ENCODE results near the gene KRCC1.

KRCC1 gene

DNA sequence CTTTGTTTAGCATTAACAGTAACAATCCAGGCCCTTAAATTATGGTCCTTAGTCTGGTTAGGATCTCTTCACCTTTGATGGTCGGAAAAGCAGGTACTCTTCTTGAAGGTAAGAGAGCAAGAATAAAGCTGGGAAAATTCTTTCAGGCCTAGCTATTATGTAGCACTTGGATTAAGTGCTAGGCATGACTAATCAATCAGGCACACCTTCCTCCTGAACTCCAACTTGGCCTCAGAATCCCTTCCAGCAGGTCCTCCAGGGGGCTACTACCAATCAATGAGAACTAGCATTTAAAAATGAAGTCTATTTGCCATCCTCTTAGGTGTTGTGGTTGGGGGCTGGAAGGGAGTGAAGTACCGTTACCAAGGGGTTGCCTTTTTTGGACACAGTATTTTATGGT, 15.8 kb upstream of the KRCC1 start:
- no CpG with 5 or more reads among the region's 2 CpGs for WGBS, 2 donors (ENCODE audit: extremely low coverage in 2 of 2, insufficient read length in 2 of 2, insufficient replicate concordance in 1 of 2)
- Histone ChIP-seq H2AK5ac (ENCODE audit: low read depth, low read length) (no peak overlapping the region), H3K79me1 (ENCODE audit: low read depth, low read length) (no peaks in the 10 kb centered on the region), H3K4me3 (ENCODE audit: low read length in 2 of 2) (no peak overlapping the region), H3K9ac (ENCODE audit: low read depth, low read length, poor library complexity) (no peak overlapping the region), H3K9me3 (replicated peaks in 1 of 2; ENCODE audit: control insufficient read depth in 2 of 2, insufficient read depth in 1 of 2, low read depth in 1 of 2, low read length in 2 of 2) (no peaks in the 10 kb centered on the region), H3K4me1 (ENCODE audit: control insufficient read depth in 2 of 2, insufficient read depth in 1 of 2, low read depth in 1 of 2, low read length in 2 of 2) (peaks cover 0 to 5% of the 10 kb centered on the region in 2 donors), H3K23ac (ENCODE audit: low read depth, low read length, poor library complexity) (no peak overlapping the region), H3K14ac (ENCODE audit: low read length) (no peak overlapping the region), H3K27ac (replicated peaks; ENCODE audit: low read length) (no peak overlapping the region), H3K27me3 (ENCODE audit: control insufficient read depth in 3 of 3, insufficient read depth in 3 of 3, low read depth in 1 of 3, low read length in 3 of 3) (peaks cover 0 to 6% (median 0%) of the 10 kb centered on the region in 3 experiments), H2AFZ (ENCODE audit: low read length) (no peak overlapping the region), H3K4ac (ENCODE audit: low read length) (no peak overlapping the region), H4K91ac (ENCODE audit: low read depth, low read length, poor library complexity) (no peak overlapping the region), H4K8ac (ENCODE audit: low read depth, low read length) (no peak overlapping the region), H2BK12ac (ENCODE audit: low read length) (no peak overlapping the region), H3K18ac (ENCODE audit: low read length) (no peak overlapping the region), H3K36me3 (replicated peaks in 1 of 2; ENCODE audit: control insufficient read depth in 2 of 2, insufficient read depth in 2 of 2, low read length in 2 of 2) (no peaks in the 10 kb centered on the region), H3K4me2 (ENCODE audit: insufficient read depth, low read length, poor library complexity, severe bottlenecking) (no peak overlapping the region), H2BK120ac (ENCODE audit: low read depth, low read length) (no peak overlapping the region), H2BK15ac (ENCODE audit: low read length) (no peak overlapping the region), H2BK5ac (ENCODE audit: low read length) (no peak overlapping the region)
- no peak for DNase-seq (ENCODE audit: low spot score)

DNA sequence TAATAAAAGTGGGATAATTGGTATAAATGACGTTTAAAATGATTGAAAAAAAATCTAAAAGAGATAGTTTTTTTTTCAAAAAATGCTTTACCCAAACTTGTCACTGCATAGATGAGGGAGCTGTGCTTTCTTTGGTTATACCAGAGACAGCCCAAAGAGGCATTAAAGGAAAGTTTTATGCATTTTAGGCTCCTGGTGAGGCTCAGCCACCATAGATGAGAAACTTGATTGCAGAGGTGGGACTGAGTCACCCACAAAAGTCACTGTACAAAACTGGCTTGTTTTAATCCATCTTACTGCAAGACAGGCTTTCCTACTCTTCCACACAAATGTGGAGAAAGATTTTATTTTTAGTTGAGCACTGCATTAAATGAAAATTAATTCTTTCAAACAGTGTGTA, 14.5 kb upstream of the KRCC1 start:
- Histone ChIP-seq H3K18ac (ENCODE audit: low read length) (no peak overlapping the region), H3K79me1 (ENCODE audit: low read depth, low read length) (no peaks in the 10 kb centered on the region), H4K8ac (ENCODE audit: low read depth, low read length) (no peak overlapping the region), H2BK5ac (ENCODE audit: low read length) (no peak overlapping the region), H2BK15ac (ENCODE audit: low read length) (no peak overlapping the region), H3K4ac (ENCODE audit: low read length) (no peak overlapping the region), H2AFZ (ENCODE audit: low read length) (no peak overlapping the region), H3K4me3 (ENCODE audit: low read length in 2 of 2) (no peak overlapping the region), H4K91ac (ENCODE audit: low read depth, low read length, poor library complexity) (no peak overlapping the region), H2BK12ac (ENCODE audit: low read length) (no peak overlapping the region), H2AK5ac (ENCODE audit: low read depth, low read length) (no peak overlapping the region), H2BK120ac (ENCODE audit: low read depth, low read length) (no peak overlapping the region), H3K4me1 (ENCODE audit: control insufficient read depth in 2 of 2, insufficient read depth in 1 of 2, low read depth in 1 of 2, low read length in 2 of 2) (peaks cover 0 to 5% of the 10 kb centered on the region in 2 donors), H3K9me3 (replicated peaks in 1 of 2; ENCODE audit: control insufficient read depth in 2 of 2, insufficient read depth in 1 of 2, low read depth in 1 of 2, low read length in 2 of 2) (no peaks in the 10 kb centered on the region), H3K23ac (ENCODE audit: low read depth, low read length, poor library complexity) (no peak overlapping the region), H3K27ac (replicated peaks; ENCODE audit: low read length) (no peak overlapping the region), H3K9ac (ENCODE audit: low read depth, low read length, poor library complexity) (no peak overlapping the region), H3K27me3 (ENCODE audit: control insufficient read depth in 3 of 3, insufficient read depth in 3 of 3, low read depth in 1 of 3, low read length in 3 of 3) (peaks cover 0 to 6% (median 0%) of the 10 kb centered on the region in 3 experiments), H3K4me2 (ENCODE audit: insufficient read depth, low read length, poor library complexity, severe bottlenecking) (no peak overlapping the region), H3K36me3 (replicated peaks in 1 of 2; ENCODE audit: control insufficient read depth in 2 of 2, insufficient read depth in 2 of 2, low read length in 2 of 2) (no peaks in the 10 kb centered on the region), H3K14ac (ENCODE audit: low read length) (no peak overlapping the region)
- no peak for DNase-seq (ENCODE audit: low spot score)
- WGBS, 2 donors (ENCODE audit: extremely low coverage in 2 of 2, insufficient read length in 2 of 2, insufficient replicate concordance in 1 of 2): 100% methylated on average over 1 of the region's 1 CpG; no CpG with 5 or more reads in 1 of the 2 donors

DNA sequence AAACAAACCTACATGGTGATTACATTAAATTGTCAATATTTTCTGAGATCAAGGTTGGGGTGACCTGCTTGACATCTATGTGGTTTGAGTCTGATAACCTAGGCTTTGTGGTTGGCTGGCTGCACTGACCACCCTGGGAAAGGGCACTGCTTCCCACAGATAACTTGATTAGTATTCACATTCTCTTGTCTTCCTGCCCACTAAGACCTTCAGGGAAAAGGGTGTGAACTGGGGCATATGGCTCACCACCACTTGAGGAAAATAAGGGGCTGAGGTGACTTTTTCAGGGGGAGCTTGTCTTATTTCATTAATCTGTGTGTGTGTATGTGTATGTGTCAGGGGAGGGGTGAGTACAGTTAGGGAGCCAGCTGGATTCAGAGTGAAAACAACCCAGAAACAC, 13.5 kb upstream of the KRCC1 start:
- Histone ChIP-seq H2AFZ (ENCODE audit: low read length) (no peak overlapping the region), H3K9me3 (replicated peaks in 1 of 2; ENCODE audit: control insufficient read depth in 2 of 2, insufficient read depth in 1 of 2, low read depth in 1 of 2, low read length in 2 of 2) (no peaks in the 10 kb centered on the region), H2BK5ac (ENCODE audit: low read length) (no peak overlapping the region), H3K4me1 (ENCODE audit: control insufficient read depth in 2 of 2, insufficient read depth in 1 of 2, low read depth in 1 of 2, low read length in 2 of 2) (peaks cover 0 to 5% of the 10 kb centered on the region in 2 donors), H3K27ac (replicated peaks; ENCODE audit: low read length) (no peak overlapping the region), H3K9ac (ENCODE audit: low read depth, low read length, poor library complexity) (no peak overlapping the region), H3K36me3 (replicated peaks in 1 of 2; ENCODE audit: control insufficient read depth in 2 of 2, insufficient read depth in 2 of 2, low read length in 2 of 2) (no peaks in the 10 kb centered on the region), H2BK12ac (ENCODE audit: low read length) (no peak overlapping the region), H2AK5ac (ENCODE audit: low read depth, low read length) (no peak overlapping the region), H3K4ac (ENCODE audit: low read length) (no peak overlapping the region), H3K27me3 (ENCODE audit: control insufficient read depth in 3 of 3, insufficient read depth in 3 of 3, low read depth in 1 of 3, low read length in 3 of 3) (peaks cover 0 to 6% (median 0%) of the 10 kb centered on the region in 3 experiments), H3K23ac (ENCODE audit: low read depth, low read length, poor library complexity) (no peak overlapping the region), H3K14ac (ENCODE audit: low read length) (no peak overlapping the region), H4K8ac (ENCODE audit: low read depth, low read length) (no peak overlapping the region), H2BK15ac (ENCODE audit: low read length) (no peak overlapping the region), H3K4me3 (ENCODE audit: low read length in 2 of 2) (no peak overlapping the region), H3K18ac (ENCODE audit: low read length) (no peak overlapping the region), H3K79me1 (ENCODE audit: low read depth, low read length) (no peaks in the 10 kb centered on the region), H2BK120ac (ENCODE audit: low read depth, low read length) (no peak overlapping the region), H4K91ac (ENCODE audit: low read depth, low read length, poor library complexity) (no peak overlapping the region), H3K4me2 (ENCODE audit: insufficient read depth, low read length, poor library complexity, severe bottlenecking) (no peak overlapping the region)
- DNase-seq (ENCODE audit: low spot score): no peak

DNA sequence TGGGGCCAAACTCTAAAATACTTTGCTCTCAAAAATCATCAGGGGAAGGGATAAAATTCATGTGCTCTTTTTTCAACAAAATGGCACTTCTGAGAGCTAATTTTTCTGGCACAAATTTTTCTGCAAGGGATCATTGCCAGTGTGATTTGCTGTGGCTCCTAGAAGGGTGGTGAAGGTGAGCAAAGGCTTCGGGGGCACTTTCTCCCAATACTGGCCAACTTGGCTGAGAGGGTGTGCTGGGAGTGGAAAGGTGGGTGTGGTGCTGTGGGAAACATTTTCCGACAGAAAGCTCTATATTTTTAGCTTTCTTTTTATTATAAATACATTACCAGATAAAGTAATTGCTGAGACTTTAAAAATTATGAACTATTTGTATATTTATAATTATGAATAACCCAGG, 12.5 kb upstream of the KRCC1 start:
- no peak for DNase-seq (ENCODE audit: low spot score)

More for the DNA sequence above, 12.5 kb upstream of the KRCC1 start:
- Histone ChIP-seq H4K91ac (ENCODE audit: low read depth, low read length, poor library complexity) (no peak overlapping the region), H3K36me3 (replicated peaks in 1 of 2; ENCODE audit: control insufficient read depth in 2 of 2, insufficient read depth in 2 of 2, low read length in 2 of 2) (no peaks in the 10 kb centered on the region), H4K8ac (ENCODE audit: low read depth, low read length) (no peak overlapping the region), H3K18ac (ENCODE audit: low read length) (no peak overlapping the region), H2BK12ac (ENCODE audit: low read length) (no peak overlapping the region), H3K79me1 (ENCODE audit: low read depth, low read length) (no peaks in the 10 kb centered on the region), H3K14ac (ENCODE audit: low read length) (no peak overlapping the region), H2BK120ac (ENCODE audit: low read depth, low read length) (no peak overlapping the region), H3K4me2 (ENCODE audit: insufficient read depth, low read length, poor library complexity, severe bottlenecking) (no peak overlapping the region), H3K27ac (replicated peaks; ENCODE audit: low read length) (no peak overlapping the region), H2AK5ac (ENCODE audit: low read depth, low read length) (no peak overlapping the region), H3K27me3 (ENCODE audit: control insufficient read depth in 3 of 3, insufficient read depth in 3 of 3, low read depth in 1 of 3, low read length in 3 of 3) (peaks cover 0 to 6% (median 0%) of the 10 kb centered on the region in 3 experiments), H2BK5ac (ENCODE audit: low read length) (no peak overlapping the region), H3K4ac (ENCODE audit: low read length) (no peak overlapping the region), H3K4me1 (ENCODE audit: control insufficient read depth in 2 of 2, insufficient read depth in 1 of 2, low read depth in 1 of 2, low read length in 2 of 2) (peaks cover 0 to 5% of the 10 kb centered on the region in 2 donors), H3K9ac (ENCODE audit: low read depth, low read length, poor library complexity) (no peak overlapping the region), H2BK15ac (ENCODE audit: low read length) (no peak overlapping the region), H2AFZ (ENCODE audit: low read length) (no peak overlapping the region), H3K9me3 (replicated peaks in 1 of 2; ENCODE audit: control insufficient read depth in 2 of 2, insufficient read depth in 1 of 2, low read depth in 1 of 2, low read length in 2 of 2) (no peaks in the 10 kb centered on the region), H3K4me3 (ENCODE audit: low read length in 2 of 2) (no peak overlapping the region), H3K23ac (ENCODE audit: low read depth, low read length, poor library complexity) (no peak overlapping the region)
- WGBS, 2 donors (ENCODE audit: extremely low coverage in 2 of 2, insufficient read length in 2 of 2, insufficient replicate concordance in 1 of 2): no CpG with 5 or more reads among the region's 2 CpGs

Data from neuronal stem cell (in vitro differentiated cells).